Myocyte (in vitro differentiated cells): ENCODE measurements around the gene RNASE4. TPM values are rescaled to one million over a fixed set of nuclear protein-coding genes. Genes with fewer than 3 reads are reported as not detected.
"Not testable (repeated sequence)": the region's sequence is repeated elsewhere in the genome, so short reads cannot be mapped to it uniquely, and the experiment has no call there.

Experiments
- DNase-seq: peaks from one replicate; pipeline ENCODE4 v3.0.0-alpha.2; 2012; ENCODE audit warnings: low read depth
- total RNA-seq: library from RNA; depleted of rRNA; stranded (reverse); fragments of >200 nt; gene quantifications from 2 replicates; pipeline ENCODE4 v1.2.3, GENCODE V29; 2014

The RNASE4 gene
- total RNA-seq, 1 donor from 2014 or later = 7.2 TPM

GRCh38 chr14:20698018-20698329 lies 13.6 kb downstream of the RNASE4 start:
- DNase-seq = no peak

- no peak for DNase-seq
Measured at GRCh38 chr14:20698934-20699333, 14.6 kb downstream of the RNASE4 start.

GRCh38 chr14:20699931-20700330 lies 15.6 kb downstream of the RNASE4 start:
- no peak for DNase-seq

- not testable (repeated sequence) for DNase-seq
Measured at GRCh38 chr14:20700965-20701364, 16.6 kb downstream of the RNASE4 start.

GRCh38 chr14:20706657-20707355 lies 22.4 kb downstream of the RNASE4 start:
- no peak for DNase-seq

GRCh38 chr14:20707622-20708021 lies 23.3 kb downstream of the RNASE4 start:
- no peak for DNase-seq

GRCh38 chr14:20711261-20711660 lies 26.9 kb downstream of the RNASE4 start:
- no peak for DNase-seq

- DNase-seq = no peak
Measured at GRCh38 chr14:20711685-20712084, 27.3 kb downstream of the RNASE4 start.

- no peak for DNase-seq
Measured at GRCh38 chr14:20712904-20713303, 28.5 kb downstream of the RNASE4 start.

GRCh38 chr14:20714593-20715250 lies 30.4 kb downstream of the RNASE4 start:
- peak; percentile 76 for DNase-seq

GRCh38 chr14:20719777-20720176 lies 35.4 kb downstream of the RNASE4 start:
- no peak for DNase-seq

GRCh38 chr14:20720741-20721140 lies 36.4 kb downstream of the RNASE4 start:
- DNase-seq = no peak

GRCh38 chr14:20722016-20722415 lies 37.7 kb downstream of the RNASE4 start:
- no peak for DNase-seq

GRCh38 chr14:20723488-20723887 lies 39.1 kb downstream of the RNASE4 start:
- DNase-seq = no peak

- DNase-seq = not testable (repeated sequence)
Measured at GRCh38 chr14:20726121-20726520, 41.8 kb downstream of the RNASE4 start.

- no peak for DNase-seq
Measured at GRCh38 chr14:20726531-20726930, 42.2 kb downstream of the RNASE4 start.

GRCh38 chr14:20730891-20731290 lies 46.5 kb downstream of the RNASE4 start:
- no peak for DNase-seq

GRCh38 chr14:20732477-20732876 lies 48.1 kb downstream of the RNASE4 start:
- DNase-seq = no peak

- DNase-seq = no peak
Measured at GRCh38 chr14:20732979-20733635, 48.7 kb downstream of the RNASE4 start.

GRCh38 chr14:20733684-20734429 lies 49.5 kb downstream of the RNASE4 start:
- DNase-seq = no peak

- no peak for DNase-seq
Measured at GRCh38 chr14:20734430-20734806, 50.1 kb downstream of the RNASE4 start.

GRCh38 chr14:20738292-20738691 lies 53.9 kb downstream of the RNASE4 start:
- DNase-seq = not testable (repeated sequence)
